COR-L47 (cell line): Measurements from ENCODE around the gene COL18A1.

Experiments used
- DNase-seq: peaks from one replicate; lab custom pipeline; 2025; lab: John Stamatoyannopoulos, UW

COL18A1 gene

DNA sequence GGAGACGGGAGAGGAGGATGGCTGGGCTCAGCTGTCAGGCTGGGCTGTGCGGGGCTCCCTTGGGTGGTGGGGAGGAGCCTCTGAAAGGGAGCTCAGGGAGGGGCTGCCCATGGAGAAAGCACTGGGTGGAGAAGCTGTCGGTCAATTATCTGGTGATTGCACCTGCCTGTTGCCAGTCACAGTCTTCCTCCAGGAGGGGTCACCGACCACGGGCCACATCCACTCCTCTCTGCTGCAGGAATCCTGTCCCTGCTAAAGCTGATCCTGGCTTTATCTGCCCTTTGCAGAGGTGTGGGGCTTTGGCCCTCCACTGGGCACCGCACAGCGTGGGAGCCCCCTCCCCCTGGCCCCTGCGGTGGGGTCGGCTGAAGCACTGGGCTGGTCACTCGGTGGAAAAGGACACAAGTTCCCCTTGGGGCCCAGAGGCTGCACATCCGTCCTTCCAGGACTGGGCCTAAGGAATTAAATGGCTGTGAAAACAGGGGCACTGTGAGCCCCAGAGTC is 21.8 kb upstream of the COL18A1 start:
- peak; percentile 21 for DNase-seq

DNA sequence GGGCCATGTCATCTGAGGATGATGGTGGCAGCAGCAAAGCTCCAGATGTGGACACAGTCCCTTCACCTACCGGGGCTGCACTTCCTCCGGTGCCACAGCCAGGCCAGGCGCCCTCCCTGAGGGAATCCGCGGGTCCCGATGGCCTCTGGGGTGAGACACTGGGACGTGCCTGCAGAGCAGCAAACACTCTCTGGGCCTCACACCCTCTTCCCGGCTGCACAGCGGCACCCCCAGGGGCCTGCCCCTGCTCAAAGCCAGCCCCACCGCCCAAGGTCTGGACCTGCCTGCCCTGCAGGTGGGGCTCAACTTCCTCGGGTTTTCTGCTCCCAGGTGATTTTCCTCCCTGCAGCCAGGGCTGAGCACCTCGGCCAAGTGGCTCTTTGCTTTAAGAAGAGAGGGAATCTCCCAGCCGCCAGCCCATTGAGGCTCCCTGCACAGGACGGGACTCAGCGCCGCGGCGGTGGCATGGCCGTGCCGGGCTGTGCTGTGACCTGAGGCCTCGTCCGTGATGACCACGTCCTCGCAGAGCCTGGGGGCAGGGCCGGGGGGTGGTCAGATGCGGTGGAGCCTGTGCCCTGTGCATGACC is 21.3 kb upstream of the COL18A1 start:
- DNase-seq = no peak

DNA sequence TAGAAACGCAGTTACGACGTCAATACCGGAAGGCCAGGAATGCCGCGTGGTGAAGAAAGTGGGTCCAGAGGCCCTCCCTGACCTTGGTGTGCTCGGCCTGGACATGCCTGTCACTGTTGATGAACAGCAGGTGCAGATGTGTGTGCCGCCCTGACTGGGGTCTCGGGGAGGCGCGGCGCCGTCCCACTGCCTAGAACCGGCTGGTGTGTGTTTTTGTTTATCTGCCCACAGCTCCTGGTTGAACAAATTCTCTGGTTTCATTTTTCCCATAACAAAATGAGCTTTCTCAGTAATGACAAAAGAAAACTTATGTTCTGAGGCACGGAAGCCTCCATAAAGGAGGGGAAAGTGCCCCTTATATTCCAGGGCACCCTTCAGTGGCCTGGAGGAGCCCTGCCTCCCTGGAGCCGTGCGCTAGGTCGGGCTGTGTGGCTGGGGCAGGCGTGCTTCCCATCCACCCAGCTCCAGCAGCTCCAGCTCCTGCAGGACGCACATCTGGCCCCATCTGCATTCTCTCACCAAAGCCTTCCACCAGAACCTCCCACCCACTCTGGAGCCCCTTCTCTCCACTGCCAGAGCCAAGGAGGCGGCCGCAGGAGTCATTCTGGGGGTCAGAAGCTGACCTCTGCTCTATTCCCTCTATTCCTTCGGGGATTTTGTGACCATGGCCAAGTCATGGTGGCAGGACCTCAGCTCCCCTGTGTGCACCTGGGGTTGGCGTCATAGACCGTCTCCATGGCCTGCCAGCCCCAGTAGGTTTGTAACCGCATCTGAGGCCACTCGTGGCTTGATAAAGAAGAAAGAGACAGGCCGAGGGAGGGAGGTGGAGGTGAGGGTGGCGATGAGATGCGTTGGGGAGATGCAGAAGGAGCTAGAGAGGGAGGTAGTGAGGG is 20.1 kb upstream of the COL18A1 start:
- DNase-seq = no peak

DNA sequence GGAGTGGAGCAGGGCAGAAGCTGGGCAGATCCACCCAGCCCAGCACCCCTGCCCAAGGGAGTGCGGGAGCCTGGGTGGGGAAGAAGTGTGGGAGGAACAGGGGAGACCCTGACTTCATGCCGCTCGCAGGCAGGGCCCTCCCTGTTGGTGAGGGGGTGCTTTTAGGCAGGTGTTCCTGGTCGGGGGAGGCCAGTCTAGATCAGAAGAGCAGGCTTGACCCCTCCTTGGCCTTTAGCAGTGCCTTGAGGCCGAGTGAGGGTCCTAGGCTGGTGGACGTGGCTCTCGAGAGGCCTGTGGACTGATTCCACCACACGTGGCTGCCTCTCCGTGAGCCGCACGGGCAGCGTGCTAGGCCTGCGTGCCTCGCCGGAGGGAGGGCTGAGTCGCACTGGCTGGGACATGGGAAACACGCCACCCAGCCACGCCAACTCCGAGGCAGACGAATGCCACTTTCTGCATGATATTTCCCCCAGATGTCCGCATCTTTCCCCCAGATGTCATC is 19.4 kb upstream of the COL18A1 start:
- no peak for DNase-seq

DNA sequence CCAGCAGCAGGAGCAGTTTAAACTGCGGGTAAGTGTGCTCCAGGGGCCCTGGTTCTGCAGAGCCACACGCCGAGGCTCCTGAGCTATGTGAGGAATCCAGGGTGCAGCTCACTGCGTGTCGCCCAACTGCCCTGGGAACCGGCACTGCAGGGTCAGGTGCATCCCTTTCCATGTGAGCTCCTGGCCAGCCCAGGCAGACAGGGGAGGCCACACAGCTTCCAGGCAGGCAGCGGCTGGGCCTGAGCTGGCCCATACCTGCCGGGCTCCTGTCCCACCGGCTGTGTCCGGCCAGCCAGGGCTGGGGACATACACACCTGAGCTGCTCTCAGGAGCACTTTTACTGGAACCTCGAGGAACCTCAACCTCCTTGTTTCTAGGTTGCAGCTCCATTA is 18.6 kb upstream of the COL18A1 start:
- DNase-seq = no peak

DNA sequence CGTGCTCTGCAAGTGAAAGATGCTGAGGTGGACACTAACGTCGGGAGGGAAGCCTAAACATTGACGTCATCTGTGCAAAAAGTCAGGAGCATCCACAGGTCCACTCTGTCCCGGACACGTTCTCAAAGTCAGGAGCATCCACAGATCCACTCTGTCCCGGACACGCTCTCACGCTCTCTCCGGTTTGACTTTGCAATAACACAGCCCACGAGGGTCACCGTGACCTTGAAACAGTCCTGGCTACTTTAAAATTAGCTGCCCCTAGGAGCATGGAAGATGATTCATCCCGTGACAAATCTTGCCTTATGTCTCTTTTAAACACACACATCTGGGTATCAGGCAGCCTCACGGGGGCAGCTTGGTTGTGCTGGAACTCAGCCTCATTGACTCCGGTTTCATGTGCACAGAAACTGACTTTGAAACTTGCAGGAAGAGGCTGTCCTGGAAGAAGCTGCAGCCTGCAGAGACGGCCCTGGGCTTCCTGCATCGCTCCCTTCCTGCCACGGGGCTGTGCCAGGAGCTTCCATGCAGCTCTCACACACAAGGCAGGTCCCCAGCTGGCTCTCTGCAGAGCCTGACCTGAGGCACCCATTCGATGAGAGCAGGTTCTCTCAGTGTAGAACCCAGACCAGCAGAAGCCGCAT is 18.1 kb upstream of the COL18A1 start:
- no peak for DNase-seq

DNA sequence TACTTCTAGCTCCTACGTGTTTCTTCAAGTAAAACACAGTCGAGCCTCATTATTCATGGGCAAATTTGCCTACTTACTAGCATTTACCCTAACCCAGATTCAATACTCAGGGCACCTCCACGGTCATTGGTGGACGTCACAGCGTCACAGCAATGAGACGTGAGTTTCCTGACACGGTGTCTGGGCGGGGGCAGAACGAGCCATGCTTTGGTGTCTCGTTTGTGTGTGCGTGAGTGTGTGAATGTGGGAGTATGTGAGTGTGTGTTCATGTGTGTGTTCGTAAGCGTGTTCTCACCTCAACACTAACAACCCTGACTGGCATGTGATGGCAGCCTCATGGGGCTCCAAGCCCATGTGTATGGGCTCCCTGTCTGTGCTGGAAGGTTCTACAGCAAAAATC is 17.5 kb upstream of the COL18A1 start:
- no peak for DNase-seq

DNA sequence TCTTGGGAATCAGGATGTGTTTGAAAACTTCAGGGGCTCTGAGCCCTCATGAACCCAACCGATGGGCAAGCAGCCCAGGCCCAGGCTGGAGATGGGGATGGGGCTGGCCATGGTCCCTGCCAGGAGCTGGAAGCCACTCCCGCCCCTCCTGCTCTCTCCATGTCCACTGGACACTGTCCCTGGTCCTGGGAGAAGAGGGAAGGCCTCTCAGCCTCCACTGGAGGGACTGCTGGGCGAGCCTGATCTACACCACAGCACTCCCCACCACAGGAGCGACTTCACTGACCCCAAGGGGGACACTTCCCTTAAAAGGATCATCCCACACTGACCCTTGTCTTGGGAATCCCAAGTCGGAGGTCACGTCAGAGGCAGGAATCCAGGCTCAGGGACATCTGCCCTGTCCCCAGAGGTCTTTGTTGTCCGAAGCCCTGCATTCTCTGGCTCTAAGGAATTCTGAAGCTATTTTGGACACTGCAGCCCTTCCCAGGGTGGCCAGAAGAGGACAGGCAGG is 16.9 kb upstream of the COL18A1 start:
- no peak for DNase-seq

DNA sequence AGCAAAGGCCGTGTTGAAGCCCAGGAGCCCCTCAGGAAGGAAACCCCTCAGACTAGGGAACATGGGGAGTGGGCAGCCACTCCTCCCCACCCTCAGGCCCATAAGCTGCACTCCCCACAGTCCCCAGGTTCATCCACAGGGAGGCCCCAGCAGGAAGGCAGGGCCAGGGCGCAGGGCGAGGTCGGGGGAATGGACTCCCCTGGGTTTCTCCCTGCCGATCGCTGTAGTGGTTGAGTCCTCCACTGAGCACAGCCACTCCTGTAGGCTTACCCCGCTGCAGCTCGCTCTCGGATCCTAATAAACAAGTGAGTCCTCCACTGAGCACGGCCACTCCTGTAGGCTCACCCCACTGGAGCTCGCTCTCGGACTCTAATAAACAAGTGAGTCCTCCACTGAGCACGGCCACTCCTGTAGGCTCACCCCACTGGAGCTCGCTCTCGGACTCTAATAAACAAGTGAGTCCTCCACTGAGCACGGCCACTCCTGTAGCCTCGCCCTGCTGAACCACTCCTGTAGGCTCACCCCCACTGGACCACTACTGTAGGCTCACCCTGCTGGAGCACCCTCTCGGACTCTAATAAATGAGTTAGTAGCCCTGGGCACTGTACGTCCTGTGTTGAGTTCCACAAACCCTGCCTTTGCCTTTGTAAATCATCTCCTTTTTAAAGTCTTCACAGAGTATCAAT is 16.2 kb upstream of the COL18A1 start:
- no peak for DNase-seq

DNA sequence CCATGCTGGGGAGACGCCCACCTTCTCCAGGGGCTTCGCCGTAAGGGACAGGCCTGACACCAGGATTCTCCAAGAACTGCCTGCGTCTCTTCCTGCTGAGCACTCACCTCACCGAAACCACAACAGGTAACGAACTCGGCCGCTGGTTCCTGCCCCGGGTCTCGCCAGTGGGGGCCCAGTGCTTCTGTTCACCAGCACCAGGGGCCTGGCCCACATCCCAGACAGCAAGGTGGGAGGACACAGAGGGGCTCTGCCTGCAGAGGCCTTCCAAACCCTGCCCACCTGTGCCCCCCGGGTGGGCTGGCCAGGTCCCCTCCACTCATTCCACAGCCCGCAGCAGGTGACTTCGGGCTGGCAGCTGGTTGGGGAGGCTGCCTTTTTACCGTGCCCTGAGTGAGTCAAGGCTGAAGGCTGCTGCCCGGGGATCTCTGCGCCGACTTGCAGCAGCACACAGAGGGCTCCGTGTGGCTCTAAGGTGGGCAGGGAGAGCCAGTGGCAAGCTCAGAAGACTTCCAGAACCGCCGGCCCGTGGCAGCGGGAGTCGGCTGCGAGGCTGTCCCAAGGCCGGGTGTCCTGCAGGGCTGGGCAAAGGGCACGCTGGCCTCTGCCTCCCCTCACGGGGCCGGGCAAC is 14.7 kb upstream of the COL18A1 start:
- no peak for DNase-seq

DNA sequence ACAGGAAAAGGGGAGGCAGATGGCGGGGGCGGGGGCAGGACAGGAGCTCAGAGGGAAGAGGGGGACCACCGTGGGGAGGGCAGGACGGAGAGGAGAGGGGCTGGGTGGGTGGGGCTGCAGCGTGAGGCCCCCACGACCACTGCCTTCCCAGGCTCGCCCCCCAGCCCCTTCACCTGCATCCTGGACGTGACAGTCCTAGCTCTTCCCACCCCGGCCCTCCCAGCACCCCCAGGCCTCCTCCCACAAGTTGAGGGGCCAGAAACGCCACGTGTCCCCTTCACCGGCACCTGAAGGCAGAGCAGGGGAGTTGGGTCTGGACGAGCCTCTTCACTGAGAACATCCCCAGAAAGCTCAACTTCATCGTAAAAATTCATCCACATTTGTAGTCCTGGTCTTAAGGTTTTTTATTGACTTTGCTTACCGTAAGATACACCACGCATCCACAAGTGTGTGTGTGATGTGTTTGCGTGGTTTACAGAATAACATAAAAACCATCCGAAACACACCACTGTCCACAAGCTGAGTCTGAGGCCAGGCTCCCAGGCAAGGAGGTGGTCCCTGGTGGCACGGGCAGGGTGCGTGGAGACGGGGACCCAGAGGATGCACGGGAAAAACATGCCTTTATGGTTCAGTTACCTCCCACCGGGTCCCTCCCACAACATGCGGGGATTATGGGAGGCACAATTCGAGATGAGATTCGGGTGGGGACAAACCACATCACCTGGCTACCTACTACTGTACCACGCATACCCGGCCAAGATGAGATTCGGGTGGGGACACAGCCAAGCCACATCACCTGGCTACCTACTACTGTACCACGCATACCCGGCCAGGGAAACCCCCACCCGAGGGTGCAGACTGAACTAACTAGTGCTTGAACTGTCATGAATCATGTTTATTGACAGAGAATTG is 13.9 kb upstream of the COL18A1 start:
- DNase-seq = no peak

DNA sequence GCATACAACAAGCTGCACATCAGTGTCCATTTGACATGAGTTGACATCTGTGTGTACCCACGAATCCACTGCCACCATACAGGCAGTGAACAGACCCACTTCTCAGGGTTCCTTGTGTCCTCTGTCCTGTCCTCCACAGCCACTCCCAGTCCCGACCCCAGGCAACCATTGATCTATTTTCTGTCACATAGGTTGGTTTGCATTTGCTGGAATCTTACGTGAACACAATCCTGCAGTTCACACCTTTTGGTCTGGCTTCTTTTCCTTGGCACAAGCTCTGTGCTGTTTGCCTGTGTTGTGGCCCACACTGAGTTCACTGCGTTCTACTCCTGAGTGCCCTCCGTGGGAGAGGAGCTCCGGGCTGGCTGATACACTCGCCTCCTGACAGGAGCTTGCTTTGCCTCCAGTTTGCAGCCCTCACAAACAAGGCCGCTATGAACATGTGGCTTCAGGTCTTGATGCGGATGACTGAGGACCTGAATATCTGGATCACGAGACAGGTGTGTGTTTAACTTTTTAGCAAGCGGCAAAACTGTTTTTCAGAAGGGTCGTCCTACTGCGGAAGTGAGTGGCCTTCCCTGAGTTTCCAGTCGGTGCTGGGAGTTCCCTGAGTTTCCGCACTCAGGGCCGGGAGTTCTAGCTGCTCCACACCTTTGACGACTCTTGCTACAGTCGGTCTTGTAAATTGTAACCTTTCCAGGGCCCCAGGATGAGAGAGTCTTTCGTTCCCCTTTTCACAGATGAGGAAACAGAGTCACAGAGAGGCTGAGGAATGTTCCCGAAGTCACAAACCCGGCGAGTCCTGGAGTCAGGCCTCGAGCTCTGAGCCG is 13.0 kb upstream of the COL18A1 start:
- DNase-seq = no peak

DNA sequence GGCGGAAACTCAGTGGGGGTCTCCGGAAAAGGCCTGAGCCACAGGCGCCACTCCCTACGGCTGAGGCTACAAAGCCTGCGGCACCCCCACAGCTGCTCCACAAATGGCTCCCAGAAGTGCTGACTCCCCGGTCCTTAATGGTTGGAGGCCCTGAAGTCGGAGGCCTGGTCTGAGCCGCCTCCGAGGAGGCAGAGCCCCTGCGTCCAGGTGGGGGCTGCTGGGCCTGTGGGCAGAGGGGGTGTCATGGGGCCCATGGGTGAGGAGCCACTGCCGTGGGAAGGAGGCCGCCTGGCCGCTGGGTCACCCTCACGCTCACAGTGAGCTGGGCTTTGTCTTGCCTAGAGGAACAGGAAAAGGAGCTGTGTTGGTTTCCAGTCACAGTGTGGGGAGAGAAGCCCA is 12.4 kb upstream of the COL18A1 start:
- DNase-seq = no peak

DNA sequence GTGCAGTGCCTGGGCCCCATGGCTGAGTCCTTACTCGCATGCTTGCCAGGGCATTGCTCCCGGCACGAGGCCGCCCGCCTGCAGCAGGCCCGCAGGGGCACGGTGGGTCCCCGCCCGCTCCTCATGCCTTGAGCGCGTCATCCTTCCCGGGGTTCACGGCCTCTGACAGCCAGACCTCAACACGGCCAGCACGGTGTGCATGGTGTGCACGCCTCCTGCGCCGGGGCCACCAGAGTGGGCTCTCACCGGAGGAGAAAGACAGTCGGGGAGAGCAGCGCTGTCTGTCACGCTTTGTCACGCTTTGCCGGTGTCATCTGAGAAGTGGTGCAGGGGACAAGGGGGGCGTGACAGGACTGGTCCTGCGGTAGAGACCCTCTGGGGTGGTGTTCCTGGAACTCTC is 11.9 kb upstream of the COL18A1 start:
- DNase-seq = no peak

DNA sequence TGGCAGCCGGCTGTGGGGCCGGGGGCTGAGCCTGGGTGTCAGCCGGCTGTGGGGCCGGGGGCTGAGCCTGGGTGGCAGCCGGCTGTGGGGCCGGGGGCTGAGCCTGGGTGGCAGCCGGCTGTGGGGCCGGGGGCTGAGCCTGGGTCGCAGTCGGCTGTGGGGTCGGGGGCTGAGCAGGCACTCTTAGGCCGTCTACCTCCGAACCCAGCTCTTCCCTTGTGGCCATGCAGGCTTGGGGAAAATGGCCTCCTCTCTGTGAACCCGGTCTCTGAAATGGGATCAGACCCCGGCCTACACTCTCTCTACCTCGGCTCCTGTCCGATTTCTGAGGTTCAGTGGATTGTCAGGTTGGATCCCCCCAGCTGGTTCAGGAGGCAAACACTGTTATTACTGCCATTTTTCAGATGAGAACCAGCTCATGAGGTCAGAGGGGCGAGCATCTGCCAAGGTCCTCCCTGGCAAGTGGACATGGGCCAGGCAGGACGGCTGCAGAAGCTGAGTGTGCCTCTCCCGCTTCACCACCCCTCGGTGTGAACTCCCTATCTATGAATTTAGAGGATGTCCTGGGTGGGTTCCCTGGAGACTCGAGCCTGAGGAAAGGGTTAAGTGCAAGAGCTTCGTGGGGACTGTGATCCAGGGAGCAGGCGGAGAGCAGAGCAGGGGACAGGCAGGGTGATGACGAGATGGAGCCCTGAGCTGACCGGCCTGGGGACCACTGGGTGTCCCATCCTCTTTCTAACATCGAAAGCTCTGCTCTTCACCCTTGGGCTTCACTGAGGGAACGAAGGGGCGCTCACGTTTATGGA is 10.9 kb upstream of the COL18A1 start:
- no peak for DNase-seq

DNA sequence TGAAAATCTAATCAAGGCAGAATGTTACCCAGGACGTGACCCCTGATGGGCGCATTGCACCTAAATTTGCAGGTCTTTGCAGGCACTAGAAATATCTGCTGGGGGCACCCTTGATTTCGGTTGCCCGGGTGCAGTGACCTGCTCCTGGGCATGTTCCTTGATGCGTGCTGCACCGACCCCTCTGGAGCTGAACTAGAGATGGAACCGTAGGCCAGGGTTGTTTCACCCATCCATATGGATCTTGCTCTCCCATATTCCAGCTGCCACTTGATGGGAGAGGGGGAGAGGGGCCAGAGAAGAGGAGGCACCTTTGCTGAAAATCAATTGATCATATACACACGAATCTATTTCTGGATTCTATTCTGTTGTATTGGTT is 8.4 kb upstream of the COL18A1 start:
- DNase-seq = no peak

DNA sequence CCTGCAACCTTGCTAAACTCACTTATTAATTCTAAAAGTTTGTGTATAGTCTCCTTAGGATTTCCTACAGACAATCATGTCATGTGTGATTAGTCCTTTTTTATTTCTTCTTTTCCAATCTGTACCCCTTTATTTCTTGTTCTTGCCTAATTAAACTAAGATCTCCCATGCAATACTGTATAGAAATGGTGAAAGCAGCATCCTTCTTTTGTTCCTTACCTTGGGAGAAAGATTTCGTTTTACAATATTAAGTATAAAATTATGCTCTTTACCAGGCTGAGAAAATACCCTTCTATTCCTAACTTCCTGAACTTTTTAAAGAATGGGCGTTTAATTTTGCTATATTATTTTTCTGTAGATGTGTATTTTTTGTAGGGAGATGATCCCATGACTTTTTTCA is 7.6 kb upstream of the COL18A1 start:
- DNase-seq = no peak

DNA sequence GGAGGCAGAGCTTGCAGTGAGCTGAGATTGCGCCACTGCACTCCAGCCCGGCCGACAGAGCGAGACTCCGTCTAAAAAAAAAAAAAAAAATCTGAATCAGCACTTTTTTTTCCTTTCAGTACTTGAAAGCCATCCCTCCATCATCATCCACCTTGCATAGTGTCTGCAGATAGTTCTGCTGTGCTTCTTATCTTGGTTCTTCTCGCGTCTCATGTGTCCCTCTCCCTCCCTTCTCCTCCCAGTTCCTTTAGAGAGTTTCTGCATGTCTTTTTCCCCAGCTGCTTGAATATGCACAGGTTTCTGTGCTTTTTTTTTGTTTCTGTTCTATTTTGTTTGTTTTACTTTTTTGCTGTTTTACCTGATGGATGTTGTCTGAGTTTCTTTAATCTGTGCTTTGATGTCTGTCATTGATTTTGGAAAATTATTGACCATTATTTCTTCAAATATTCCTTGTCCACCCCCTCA is 3.9 kb upstream of the COL18A1 start:
- DNase-seq = no peak
